Stimulated activated naive CD4-positive, alpha-beta T cell (primary cell): ENCODE data around the gene PARD3B.
"Not testable (repeated sequence)": the region's sequence is repeated elsewhere in the genome, so short reads cannot be mapped to it uniquely, and the experiment has no call there.

ENCODE experiments used
- DNase-seq, 6 experiments: peaks; one replicate each; lab custom pipeline; 2025; lab: John Stamatoyannopoulos, UW

The PARD3B gene

DNA sequence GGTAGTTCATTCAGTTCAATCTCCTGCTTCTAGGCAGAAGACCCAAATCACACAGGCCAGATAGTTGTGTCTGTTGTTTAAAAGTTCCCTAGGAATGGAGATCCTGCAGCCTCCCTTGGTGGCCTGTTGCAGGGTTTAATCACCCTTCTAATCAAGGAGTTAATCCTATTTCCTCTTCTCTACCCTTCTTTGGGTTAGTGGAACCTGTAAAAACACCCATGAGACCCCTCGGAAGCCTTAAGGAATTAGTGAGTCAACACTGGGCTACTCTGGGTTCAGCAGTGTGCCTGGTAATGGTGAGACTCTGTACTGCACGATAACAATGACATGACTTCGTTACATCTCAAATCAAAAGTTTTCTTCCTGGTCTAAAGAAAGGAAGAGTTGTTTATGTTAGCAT, 919.4 kb downstream of the PARD3B start:
- no peak for DNase-seq

DNA sequence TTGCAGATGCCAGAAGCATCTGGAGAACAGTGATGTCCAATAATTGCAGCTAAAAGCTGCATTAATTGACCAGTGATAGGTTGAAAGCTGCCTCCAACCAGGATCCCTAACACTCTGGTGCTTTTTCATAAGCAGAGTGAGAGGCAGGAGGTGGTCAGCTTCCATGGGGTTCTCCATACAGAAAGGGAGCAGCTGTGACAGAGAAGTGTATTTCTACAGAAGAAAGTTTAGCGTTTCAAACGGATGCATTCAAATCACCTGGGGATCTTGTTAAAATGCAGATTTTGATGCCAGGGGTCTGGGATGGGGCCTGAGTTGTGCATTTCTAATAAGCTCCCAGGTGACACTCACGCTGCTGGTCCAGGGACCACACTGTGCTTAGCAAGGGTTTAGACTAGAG, 920.5 kb downstream of the PARD3B start:
- DNase-seq: no peak

DNA sequence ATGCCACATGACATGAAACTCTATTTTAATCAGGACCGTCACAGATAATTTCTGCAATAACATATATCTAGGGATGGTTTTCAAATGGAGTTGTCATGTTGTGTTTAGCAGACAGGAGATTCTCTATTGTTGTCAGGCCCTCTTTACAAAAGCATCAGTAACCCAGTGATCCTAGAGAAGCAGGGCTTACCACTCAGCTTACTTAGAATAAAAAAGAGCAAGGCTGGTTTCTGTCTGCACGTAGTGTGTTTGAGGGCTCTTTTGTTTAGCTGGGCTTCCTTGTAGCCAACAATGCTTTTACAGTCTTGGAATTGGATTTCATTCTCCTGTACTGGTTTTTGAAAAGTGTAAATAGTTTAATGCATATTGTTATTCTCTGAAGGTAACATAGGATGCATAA, 926.5 kb downstream of the PARD3B start:
- no peak for DNase-seq

DNA sequence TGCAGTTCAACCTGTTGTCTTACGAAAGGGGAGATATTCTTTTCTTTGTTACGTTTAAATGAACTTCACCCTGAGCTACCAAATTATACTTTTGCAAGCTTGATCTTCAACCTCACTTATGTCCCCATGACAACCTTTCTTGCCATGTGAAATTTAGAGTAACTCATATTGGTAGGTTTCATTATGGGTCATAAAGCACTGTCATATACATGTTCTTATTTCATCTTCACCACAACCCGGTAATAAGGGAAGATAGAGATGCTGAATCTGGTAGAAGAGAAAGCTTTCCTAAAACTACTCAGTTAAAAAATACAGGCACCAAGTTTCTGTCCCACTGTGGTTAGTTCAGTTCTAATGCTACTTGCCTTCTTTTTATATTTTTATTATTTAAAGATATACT, 928.5 kb downstream of the PARD3B start:
- DNase-seq: no peak

DNA sequence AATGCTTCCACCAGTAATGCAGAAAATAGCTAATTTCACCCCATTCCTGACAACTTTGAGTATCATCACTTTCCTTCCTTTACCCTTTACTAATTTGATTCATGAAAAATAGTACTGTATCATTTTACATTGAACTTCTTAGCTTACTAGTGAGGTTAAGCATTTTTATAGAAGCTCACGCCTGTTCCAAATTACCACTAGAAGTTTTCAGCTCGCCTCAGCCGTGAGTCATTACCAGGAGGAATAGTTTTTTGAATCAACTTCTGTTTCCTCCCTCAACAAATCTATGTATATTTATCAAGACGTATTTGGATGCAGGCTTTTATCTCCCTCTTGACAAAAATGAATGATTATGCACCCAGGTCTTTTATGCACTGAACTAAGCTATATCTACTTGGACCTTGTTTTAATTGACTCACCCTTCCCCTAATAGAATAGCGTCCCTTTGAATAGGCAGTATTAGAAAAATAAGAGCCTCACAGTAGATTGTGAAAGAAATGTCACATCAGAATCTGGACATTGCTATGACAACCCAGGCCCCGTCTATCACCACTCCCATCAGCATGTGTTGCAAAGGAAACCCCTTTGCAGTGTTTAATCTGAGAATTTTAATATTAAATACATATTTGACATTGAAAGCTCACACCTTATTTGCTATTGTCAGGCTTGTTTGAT, 929.6 kb downstream of the PARD3B start:
- DNase-seq: no peak

DNA sequence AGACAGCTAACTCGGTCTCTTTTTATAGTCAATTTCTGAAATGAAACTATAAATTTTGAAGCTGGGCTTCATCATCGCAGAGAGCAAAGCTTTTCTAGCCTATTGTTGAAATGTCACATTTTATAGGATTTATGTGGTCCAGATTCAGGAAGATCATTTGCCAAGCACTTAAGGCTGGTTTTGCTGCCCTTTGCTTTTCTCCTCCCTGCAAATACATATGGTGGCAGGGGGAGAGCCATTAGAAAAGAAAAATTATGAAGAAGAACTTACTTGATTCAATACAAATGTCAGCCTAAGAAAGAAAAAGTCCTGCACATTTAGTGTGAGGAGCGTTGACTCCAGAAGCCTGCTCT, 930.1 kb downstream of the PARD3B start:
- no peak for DNase-seq

DNA sequence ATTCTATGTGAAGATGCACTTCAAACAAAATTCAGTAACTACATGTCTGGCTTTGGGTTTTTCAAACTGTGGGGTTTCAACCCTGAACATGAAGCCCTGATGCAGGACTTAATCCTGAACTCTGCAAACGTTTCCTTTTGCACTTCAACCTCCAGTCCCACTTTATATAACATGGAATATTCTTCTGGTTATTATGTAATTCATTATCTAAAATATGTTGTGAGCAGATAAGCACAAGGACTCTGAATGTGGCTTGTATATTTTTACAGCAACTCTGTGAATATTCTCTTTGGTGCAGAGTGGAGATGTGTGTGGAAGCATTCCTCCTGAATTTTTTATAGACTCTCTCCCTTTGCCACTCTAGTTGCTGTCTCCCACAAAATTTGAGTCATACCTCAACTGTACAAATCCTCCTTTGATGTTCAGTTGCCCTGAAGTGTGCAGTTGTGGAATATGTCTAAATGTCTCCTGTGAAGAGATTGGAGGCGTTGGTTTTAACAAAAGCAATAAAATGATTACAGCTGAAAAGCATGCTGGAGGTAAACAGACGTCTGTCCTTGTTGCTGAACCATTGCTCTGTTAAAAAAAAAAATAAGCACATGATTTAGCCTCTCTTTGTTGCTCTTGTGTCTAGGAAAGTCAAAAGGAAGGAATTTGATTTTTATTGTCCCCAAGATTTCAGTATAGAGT, 931.9 kb downstream of the PARD3B start:
- DNase-seq: no peak

DNA sequence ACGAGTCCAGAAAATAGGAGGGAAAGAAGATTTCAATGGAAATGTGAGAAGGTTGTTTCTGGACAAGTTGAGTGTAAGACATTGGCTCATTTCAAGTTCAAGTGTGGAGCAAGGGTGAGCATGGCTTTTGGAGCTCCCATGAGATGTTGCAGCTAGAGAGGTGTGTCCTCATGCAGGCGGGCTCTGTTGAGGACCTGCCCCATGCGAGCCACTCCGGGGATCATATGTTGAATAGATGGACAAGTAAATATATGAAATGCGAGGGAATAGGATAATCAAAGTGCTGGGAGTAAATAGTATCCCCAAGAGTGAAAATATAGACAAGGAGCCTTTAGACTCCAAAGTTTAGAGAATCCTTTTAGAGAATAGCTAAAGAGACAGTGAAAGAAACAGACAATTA, 936.6 kb downstream of the PARD3B start:
- DNase-seq: no peak

DNA sequence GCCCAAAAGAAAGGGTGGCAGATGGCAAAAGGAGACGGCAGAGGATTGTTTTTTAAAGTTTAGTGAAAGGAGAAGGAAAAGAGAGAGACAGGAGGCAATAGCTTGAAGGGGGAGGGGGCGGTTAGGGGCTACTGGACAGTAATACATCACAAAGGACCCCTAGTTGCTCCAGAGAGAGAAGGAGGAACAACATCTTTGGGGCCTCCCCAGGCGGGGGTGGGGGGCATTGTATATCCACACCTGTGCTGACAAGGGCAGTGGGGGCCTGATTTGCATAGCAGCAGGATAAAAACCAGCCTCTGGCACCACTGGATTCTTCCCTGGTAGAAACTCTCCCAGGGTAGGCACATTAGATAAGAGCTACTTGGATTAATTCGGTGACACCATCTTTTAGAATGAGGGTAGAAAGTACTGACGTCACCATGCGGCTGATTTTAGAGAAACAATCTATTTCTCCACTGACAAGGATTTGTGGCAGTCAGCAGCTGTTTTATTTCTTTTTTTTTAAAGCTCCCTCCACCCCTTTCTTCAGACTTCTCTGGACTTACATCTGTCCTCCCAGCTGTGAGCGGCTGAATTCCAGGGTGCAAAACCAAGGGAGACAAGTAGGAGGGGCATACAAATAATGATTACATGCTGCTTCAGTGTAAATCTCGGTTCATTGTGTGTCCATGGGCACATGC, 937.3 kb downstream of the PARD3B start:
- DNase-seq: no peak

DNA sequence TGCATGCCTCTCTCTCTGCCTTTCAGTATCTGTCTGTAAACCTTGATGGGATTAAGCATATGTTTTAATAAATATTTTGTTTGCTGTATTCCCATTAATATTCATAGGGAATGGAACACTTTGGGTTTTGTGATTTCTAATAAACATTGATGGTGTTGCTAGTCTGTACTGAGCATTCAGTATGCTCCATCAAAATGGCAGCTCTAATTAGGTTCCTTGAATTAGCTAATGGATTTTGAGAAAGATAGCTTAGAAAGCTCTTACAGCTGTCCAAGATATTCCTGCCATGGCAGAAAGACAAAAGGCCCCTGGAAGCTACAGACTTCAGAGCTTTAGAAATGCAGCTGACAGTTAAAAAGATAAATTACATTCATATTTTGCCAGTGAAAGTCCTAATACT, 937.8 kb downstream of the PARD3B start:
- no peak for DNase-seq

DNA sequence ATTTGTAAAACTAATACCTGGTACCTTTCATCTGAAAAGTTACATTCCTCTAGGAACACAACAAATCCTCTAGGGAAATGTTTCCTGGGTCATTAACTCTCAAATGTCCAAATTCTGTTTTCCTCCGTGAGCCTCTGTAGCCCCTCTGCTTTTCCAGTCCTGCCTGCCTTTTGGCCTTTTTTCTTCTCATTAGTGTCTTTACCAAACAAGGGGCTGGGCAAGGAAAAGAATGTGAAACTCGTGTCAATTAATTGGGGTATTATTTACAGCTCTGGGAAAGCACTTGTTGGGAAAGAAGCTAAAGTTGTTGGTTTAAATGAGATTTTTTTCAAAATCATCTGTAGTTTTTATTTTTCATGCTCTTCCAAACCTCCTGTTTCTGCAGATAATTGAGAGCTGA, 938.9 kb downstream of the PARD3B start:
- DNase-seq: no peak

DNA sequence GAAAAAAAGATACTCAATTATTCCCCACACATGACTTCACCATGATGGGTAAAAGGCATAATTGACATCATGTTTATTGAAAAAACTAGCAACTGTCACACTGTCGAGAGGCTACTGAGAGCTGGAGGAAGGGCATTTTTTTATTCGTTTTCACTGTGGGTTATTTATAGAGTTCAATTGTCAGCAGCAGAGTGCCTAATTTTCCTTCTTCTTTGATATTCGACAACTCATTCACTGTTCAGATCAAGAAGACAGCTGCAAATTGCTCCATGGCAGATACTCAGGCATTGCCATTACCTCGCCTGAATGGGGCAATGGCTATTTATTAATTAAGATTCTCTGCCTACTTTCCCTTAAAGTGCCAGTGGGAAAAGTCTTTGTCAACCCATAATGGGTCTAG, 939.5 kb downstream of the PARD3B start:
- no peak for DNase-seq

DNA sequence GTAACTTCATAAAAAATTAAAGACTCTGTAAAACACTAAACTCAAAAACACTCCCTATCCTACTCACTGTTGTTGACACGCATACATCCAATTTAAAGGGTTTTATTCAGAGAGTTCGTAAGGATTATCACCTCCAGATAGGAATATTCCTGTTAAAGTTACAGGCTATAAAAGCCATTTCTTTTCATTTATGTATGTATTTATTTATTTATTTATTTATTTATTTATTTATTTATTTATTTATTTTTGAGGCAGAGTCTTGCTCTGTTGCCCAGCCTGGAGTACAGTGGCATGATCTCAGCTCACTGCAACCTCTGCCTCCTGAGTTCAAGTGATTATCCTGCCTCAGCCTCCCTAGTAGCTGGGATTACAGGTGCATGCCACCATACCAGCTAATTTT, 948.3 kb downstream of the PARD3B start:
- not testable (repeated sequence) for DNase-seq

DNA sequence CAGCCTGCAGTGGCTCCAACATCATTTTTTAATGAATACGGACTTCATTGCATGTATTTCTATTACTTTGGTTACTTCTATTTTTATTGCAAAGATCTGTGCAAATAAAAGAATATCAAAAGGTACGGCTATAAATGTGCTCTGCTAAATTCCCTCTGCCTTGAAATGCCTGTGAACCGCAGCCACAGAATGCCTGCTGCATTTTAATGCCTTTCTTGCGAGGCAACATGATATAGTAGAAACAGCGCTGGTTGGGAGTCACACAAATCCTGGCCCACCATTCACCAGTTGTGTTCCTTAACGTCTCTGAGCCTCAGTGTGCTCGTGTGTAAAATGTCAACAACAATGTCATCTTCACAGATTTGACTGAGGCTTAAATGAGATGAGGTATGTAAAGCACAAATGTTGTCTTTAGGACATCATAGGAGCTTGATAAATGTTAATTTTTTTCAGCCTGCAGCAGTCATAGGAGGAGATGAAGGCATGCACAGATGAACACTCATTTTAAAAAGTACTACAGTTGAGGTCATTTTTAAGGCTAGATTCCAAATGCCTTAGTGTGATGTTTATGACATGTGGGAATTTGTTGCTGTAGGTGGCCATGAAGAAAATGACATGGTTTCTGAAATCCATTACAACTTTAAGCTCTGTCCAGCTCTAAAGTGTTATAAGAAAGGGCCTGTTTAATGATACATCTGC, 949.4 kb downstream of the PARD3B start:
- DNase-seq: no peak

DNA sequence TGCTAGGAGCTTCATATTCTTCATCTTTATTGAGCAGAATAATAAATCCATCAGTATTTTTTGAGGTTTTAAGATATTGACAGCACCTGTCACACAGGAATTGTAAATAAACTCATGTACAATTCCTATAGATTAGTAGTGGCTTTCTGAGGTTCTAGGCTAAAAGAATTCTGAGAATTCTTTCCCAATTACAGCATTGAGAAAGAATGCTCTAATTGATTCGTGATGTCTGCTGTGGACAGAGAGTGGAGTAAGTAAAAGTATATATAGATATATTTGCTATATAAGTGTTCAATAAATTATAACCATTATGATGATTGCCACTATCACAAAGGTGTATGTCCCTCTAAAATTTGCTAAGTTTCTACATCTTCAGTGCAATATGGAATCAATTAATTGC, 950.5 kb downstream of the PARD3B start:
- DNase-seq: no peak

DNA sequence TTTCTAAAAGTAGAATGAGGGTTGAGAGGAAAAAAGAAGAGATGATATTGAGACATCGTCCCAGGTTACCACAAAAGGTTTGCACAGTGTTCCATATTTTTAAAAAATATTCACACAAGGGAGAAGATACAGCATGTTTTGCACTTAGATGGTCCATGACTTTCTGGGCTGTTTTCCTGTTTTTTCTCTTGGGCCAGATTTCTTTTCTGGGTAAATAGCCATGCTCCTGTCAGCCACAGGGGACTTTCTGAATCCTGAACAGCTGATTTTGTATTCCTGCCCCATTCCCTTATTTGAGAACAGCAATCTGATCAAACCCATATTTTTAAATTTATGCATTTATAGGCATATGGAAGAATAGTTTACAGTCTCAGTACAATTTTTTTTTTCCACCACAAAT, 951.1 kb downstream of the PARD3B start:
- no peak for DNase-seq

DNA sequence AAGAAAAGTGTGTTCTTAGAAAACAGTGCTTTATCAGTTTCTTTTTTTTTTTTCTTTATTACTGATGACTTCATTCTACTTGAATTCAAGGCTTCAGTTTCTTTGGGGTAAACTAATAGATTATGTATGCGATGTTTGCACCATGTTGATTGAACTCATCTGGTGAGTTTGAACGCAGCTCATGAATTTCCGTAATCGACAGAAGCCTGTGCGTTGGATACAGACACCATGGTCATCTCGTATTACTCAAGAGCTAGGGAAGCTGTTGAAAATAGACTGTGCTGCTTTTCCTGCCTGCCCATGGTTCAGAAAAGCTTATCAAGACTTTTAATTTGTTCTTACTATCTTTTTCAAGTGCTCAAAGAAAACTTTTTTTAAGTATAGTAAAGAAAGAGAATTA, 951.5 kb downstream of the PARD3B start:
- no peak for DNase-seq

DNA sequence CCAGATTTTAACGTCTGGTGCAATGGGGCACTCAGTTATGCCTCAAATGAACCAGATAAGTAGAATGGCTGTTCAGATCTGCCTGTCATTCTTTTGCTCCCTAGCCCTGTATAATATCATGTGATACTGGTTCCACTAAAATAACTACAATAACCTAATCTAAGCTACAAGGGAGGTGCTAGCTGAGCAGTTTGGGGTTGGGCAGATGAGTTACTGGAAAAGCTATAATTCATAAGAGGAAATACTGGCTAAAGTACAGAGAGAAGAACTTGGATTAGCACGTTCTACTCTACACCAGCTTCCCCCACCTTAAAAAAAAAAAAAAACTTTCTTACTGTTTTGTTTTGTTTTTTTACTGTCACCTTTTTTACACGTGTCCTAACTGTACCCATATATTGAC, 953.7 kb downstream of the PARD3B start:
- no peak for DNase-seq

DNA sequence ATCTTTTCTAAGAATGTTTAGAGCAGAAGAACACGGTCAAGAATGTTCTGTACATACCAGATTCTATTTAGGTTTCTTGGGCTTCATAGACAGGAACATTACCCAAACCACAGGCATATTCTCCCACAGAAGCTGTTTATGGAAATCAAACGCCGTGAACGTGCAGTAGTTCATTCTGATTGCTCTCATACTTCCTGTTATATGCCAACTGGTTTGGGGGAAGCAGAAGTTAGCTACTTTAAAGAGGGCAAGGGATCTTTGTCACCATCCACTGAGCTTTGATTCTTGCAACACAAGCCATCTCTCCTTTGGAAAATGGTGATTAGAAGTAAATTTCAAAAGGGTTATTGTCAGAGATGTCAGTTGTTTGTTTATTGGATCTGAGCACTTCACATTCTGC, 954.8 kb downstream of the PARD3B start:
- no peak for DNase-seq

DNA sequence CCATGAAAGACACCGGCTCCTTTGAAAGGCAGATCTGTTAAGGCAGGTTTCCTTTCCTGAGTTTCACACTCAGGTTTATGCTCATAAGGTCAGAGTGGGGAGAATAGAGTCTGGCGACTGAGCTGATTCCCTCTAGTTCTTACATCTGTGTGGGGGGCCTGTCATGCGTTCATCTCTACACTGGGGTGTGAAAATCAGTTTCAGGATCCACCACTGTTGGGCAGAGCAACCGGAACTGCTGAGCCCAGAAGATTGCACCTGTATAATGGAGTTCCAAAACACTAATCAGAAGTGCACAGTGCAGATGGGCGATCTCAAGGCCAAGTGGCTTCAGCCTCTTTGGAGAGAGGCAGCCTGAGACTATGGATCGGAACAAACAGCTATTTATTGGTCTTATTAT, 955.7 kb downstream of the PARD3B start:
- no peak for DNase-seq

DNA sequence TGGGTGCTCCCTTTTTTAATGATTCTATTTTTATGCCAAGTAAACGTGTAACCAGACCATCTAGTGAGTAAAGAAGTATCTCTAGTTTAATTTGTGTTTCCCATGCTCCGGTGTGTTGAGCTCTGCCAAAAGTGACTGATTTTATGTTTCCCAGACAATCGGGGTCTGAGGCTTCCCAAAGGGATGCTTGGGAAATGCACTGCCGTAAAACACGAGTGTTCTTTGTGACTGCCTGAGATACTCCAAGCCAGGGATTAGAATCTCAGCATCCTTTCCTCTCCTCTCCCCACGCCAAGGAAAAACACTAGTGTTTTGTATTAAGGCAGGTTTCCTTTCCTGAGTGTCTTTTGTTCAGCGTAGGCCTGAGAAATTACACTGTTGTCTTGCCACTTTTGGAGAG, 956.6 kb downstream of the PARD3B start:
- DNase-seq: no peak

DNA sequence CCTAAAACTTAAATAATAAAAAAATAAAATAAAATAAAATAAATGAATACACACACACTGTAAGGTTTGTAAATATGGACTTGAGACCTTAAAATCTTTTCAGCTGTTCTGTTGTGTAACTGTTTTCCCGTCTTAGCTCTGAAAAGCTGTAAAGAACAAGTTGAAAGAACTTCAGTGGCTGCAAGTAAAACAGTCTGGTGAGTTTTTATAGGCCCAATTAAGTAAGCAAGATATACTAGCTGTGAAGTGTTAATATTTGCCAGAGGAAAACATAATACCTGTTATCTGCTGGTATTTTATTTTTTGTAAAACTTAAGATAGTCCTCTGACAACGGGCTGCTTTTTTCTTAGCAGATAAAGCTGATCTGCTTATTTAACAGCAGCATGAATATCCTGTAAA, 960.1 kb downstream of the PARD3B start:
- DNase-seq: no peak

DNA sequence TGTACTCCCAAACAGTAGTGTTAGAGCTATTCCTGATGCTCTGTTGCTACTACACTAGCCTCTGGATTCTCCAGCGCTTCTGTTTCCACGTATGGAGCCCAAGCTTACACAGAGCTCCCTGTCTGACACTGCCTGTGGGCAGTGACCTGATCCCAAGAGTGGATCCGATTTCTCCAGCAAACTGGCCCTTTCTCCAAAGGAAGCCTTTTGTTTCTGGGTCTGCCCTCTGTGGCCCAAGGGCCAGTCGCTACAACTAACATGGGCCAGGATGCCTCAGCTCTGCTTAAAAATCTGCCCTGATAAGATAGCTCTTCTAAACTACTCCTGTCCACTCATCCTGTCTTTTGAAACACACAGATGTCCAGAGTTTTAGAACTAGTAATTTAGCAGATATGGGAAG, 964.4 kb downstream of the PARD3B start:
- DNase-seq: no peak
